ENCODE results near the gene SPOP. TPM values are rescaled to one million over a fixed set of nuclear protein-coding genes. Genes with fewer than 3 reads are reported as not detected.

SPOP gene
- total and polyA plus RNA-seq, 9 of the 15 experiments (the other 6 are each of a cell fraction or from before 2014, with no cell fraction given): 34.2 to 65.9 (median 39.7) TPM

DNA sequence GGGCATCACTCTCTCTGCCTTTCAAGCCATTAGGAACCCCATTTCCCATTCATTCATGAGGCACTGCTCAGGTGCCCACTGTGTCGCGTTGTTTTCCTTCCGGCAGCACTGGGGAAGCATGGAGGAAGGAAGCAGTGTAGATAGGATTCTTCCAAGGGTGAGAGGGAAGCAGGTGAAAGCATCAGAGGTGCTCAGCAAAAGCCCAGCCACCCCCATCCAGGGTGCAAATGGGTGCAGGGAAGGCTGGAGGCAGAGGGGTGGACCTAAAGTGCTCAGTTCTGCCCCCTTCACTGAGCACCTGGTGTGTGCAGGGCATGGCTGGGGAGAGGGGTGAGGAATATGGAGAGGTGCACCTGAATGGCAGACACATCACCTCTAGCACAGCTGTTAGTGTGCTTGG, 105.7 kb downstream of the SPOP start:
- TF ChIP-seq, protein P1, sequence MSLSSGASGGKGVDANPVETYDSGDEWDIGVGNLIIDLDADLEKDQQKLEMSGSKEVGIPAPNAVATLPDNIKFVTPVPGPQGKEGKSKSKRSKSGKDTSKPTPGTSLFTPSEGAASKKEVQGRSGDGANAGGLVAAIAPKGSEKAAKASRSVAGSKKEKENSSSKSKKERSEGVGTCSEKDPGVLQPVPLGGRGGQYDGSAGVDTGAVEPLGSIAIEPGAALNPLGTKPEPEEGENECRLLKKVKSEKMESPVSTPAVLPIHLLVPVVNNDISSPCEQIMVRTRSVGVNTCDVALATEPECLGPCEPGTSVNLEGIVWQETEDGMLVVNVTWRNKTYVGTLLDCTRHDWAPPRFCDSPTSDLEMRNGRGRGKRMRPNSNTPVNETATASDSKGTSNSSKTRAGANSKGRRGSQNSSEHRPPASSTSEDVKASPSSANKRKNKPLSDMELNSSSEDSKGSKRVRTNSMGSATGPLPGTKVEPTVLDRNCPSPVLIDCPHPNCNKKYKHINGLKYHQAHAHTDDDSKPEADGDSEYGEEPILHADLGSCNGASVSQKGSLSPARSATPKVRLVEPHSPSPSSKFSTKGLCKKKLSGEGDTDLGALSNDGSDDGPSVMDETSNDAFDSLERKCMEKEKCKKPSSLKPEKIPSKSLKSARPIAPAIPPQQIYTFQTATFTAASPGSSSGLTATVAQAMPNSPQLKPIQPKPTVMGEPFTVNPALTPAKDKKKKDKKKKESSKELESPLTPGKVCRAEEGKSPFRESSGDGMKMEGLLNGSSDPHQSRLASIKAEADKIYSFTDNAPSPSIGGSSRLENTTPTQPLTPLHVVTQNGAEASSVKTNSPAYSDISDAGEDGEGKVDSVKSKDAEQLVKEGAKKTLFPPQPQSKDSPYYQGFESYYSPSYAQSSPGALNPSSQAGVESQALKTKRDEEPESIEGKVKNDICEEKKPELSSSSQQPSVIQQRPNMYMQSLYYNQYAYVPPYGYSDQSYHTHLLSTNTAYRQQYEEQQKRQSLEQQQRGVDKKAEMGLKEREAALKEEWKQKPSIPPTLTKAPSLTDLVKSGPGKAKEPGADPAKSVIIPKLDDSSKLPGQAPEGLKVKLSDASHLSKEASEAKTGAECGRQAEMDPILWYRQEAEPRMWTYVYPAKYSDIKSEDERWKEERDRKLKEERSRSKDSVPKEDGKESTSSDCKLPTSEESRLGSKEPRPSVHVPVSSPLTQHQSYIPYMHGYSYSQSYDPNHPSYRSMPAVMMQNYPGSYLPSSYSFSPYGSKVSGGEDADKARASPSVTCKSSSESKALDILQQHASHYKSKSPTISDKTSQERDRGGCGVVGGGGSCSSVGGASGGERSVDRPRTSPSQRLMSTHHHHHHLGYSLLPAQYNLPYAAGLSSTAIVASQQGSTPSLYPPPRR (CRISPR knock-in tag; IDR thresholded peaks at IDR 0.05; ENCODE audit: borderline replicate concordance): no peak
- TF ChIP-seq SMAD1 (IDR thresholded peaks at IDR 0.05; ENCODE audit: low read depth, low read length, partially characterized antibody) (no peak), CBX8 (IDR thresholded peaks at IDR 0.05; ENCODE audit: borderline replicate concordance, extremely low read depth, low read depth, low read length, poor library complexity, severe bottlenecking) (no peak), RBM22 (IDR thresholded peaks at IDR 0.05; ENCODE audit: low read depth, low read length, poor library complexity, severe bottlenecking) (no peak), ZNF146 (CRISPR knock-in tag; IDR thresholded peaks at IDR 0.05; ENCODE audit: unreplicated experiment) (no peak), SOX6 (IDR thresholded peaks at IDR 0.05) (no peak), ZNF707 (CRISPR knock-in tag; conservative IDR thresholded peaks at IDR 0.05) (no peak)
- TF ChIP-seq, protein P2, sequence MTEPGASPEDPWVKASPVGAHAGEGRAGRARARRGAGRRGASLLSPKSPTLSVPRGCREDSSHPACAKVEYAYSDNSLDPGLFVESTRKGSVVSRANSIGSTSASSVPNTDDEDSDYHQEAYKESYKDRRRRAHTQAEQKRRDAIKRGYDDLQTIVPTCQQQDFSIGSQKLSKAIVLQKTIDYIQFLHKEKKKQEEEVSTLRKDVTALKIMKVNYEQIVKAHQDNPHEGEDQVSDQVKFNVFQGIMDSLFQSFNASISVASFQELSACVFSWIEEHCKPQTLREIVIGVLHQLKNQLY (CRISPR knock-in tag; conservative IDR thresholded peaks at IDR 0.05): no peak
- TF ChIP-seq, protein P3, sequence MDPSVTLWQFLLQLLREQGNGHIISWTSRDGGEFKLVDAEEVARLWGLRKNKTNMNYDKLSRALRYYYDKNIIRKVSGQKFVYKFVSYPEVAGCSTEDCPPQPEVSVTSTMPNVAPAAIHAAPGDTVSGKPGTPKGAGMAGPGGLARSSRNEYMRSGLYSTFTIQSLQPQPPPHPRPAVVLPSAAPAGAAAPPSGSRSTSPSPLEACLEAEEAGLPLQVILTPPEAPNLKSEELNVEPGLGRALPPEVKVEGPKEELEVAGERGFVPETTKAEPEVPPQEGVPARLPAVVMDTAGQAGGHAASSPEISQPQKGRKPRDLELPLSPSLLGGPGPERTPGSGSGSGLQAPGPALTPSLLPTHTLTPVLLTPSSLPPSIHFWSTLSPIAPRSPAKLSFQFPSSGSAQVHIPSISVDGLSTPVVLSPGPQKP (CRISPR knock-in tag; IDR thresholded peaks at IDR 0.05): no peak
- no TSS peak for BruUV-seq (replicated peaks)
- H3K9me3 ChIP-seq (replicated peaks; ENCODE audit: control insufficient read depth, insufficient read depth, low read depth, low read length): no peaks in the 10 kb centered on the region
- H3K9me1 ChIP-seq (ENCODE audit: control insufficient read depth, insufficient read depth, low read length): no peaks in the 10 kb centered on the region
- CTCF ChIA-PET (ENCODE audit: low intra/inter-chr PET ratio): interaction anchor here (7.7 kb wide), 1 partner anchor 124 kb away, joined by 167 read pairs; no protein-coding TSS in a partner anchor
- H3K9ac ChIP-seq (ENCODE audit: insufficient read depth in 1 of 2, low read depth in 2 of 2, low read length in 2 of 2): no peak overlapping the region
- H3K36me3 ChIP-seq (ENCODE audit: control insufficient read depth, insufficient read depth, low read length): no peaks in the 10 kb centered on the region
- POLR2A ChIA-PET: interaction anchor here (0.5 to 1.1 kb wide), 6 partner anchors 107 to 369 kb away, joined by 3 to 4 read pairs (median 3); no protein-coding TSS in a partner anchor
- peaks cover 1 to 47% of the 10 kb centered on the region in 2 experiments; a peak in 3 of 5 replicates for H3K4me1 ChIP-seq (replicated peaks in 1 of 2; ENCODE audit: control insufficient read depth in 2 of 2, insufficient read depth in 2 of 2, low read length in 2 of 2)
- in situ Hi-C loops (cut with MboI): loop anchor here (5.0 kb wide), 3 partner anchors 125 to 425 kb away; partner anchors contain the start of genes DLX3 and TAC4
- peaks cover 12 to 33% of the 10 kb centered on the region in 2 experiments; a peak in 4 of 5 replicates for H3K27me3 ChIP-seq (ENCODE audit: control insufficient read depth in 2 of 2, insufficient read depth in 2 of 2, low read length in 2 of 2)
- H4K20me1 ChIP-seq (replicated peaks; ENCODE audit: control insufficient read depth, insufficient read depth, low read length): peaks cover 16% of the 10 kb centered on the region
- intact Hi-C loops (cut with micrococcal nuclease): no loop called here
- H3K27ac ChIP-seq (ENCODE audit: extremely low read depth, low read depth, low read length): no peak overlapping the region
- H3K4me2 ChIP-seq (ENCODE audit: insufficient read depth, low read length): no peak overlapping the region
- no peak overlapping the region for H3K4me3 ChIP-seq
- H3K79me2 ChIP-seq (ENCODE audit: control insufficient read depth, insufficient read depth, low read length): no peaks in the 10 kb centered on the region
- FAIRE-seq (no peak), ATAC-seq (no peak), DNase-seq (ENCODE audit: extremely low read depth in 1 of 4, low spot score in 3 of 4) (no peak)
- H2AFZ ChIP-seq (ENCODE audit: low read depth, low read length): no peak overlapping the region
- WGBS (ENCODE audit: insufficient coverage, low coverage, missing lambda C conversion rate): 3% methylated on average over 3 of the region's 3 CpGs
